ENCODE measurements around the gene CCER1.

CCER1 gene

DNA sequence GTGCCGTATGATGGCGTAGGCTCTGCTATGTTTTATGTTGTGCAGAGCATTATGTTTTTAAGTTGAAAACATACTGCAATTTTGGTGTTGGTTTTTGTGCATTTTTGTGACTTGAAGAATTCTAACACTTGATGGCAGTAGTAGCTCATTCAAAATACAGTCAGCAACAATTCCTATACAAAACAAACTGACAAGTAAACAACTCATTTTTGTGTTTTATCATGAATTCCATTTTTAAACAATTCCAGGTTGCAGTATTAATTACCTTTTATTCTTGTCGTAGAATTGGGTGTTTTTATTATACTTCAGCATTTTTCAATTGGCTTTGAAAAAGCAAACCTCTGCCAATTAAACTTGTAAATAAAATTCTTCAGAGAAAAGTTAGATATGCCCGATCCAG lies 4.1 kb upstream of the CCER1 start:
- no peak for DNase-seq (ENCODE audit: extremely low read depth, low read depth)

DNA sequence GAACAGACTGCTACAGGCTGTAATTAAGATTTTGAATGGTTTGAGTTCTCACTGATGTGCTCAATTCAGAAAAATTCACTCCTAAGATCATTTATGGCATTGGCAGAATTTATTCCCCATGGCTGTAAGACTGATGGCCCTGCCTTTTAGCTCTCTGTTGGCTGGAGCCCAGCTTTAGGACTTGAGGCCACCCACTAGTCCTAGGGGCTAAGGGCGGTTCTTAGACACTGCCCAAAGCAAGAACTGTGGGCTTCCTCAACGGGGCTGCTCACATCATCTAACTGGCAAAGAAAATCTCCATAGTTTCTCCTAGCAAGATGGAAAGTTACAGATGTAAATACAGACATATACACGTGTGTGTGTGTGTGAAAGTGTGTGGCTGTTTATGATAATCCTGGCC lies 3.4 kb upstream of the CCER1 start:
- TF ChIP-seq, protein P1, sequence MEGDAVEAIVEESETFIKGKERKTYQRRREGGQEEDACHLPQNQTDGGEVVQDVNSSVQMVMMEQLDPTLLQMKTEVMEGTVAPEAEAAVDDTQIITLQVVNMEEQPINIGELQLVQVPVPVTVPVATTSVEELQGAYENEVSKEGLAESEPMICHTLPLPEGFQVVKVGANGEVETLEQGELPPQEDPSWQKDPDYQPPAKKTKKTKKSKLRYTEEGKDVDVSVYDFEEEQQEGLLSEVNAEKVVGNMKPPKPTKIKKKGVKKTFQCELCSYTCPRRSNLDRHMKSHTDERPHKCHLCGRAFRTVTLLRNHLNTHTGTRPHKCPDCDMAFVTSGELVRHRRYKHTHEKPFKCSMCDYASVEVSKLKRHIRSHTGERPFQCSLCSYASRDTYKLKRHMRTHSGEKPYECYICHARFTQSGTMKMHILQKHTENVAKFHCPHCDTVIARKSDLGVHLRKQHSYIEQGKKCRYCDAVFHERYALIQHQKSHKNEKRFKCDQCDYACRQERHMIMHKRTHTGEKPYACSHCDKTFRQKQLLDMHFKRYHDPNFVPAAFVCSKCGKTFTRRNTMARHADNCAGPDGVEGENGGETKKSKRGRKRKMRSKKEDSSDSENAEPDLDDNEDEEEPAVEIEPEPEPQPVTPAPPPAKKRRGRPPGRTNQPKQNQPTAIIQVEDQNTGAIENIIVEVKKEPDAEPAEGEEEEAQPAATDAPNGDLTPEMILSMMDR (IDR thresholded peaks at IDR 0.05; ENCODE audit: low read depth, low read length): no peak

More for the DNA sequence above, 4.1 kb upstream of the CCER1 start:
- TF ChIP-seq, protein P1 (IDR thresholded peaks at IDR 0.05; ENCODE audit: low read depth, low read length): peak; percentile 37

DNA sequence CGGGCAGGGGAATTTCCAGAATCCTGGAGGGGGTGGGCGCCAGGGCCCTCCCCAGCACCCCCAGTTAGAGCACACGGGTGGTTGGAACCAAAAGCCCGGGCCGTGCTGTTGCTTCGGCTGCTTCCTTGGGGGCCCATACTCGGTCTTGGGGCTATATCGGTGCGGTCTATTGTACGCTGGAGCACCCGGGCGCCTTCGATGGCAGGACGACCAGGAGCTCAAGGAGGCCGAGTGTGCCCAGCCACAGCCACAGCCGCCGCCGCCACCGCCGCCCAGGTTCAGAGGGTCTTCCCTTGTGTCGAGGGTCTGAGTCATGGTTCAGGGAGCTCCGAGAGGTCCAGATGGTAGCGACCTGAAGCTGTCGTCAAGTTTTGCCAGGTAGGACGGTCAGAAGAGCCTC lies 548 bp downstream of the CCER1 start:
- TF ChIP-seq, protein P1 (IDR thresholded peaks at IDR 0.05; ENCODE audit: low read depth, low read length): no peak
- no peak for DNase-seq (ENCODE audit: extremely low read depth, low read depth)

More for the DNA sequence above, 3.4 kb upstream of the CCER1 start:
- DNase-seq (ENCODE audit: extremely low read depth, low read depth): no peak

DNA sequence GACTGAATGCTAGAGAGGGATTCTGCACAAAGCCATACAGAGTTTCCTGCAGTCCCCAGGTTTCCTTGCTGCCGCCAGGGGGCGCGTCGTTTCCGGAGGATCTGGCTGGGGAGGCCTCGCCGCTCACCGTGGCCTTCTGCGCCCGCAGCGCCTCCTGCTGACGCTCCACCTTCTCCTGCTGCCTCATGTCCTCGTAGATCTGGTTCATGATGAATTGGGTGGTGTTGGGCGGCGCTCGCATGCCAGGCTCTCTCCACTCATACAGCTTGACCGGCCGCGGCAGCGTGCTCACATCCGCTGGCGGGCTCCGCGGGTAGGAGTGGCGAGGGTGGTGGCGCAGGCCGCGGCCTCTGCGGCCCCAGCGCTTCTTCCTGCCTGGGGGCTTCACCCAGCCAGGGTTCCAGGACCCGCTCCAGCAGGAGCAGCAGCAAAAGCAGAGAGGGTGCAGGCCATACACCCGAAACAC lies 987 bp downstream of the CCER1 start:
- TF ChIP-seq, protein P1 (IDR thresholded peaks at IDR 0.05; ENCODE audit: low read depth, low read length): no peak; the same call in 1 of the 2 replicates
- DNase-seq (ENCODE audit: extremely low read depth, low read depth): no peak

DNA sequence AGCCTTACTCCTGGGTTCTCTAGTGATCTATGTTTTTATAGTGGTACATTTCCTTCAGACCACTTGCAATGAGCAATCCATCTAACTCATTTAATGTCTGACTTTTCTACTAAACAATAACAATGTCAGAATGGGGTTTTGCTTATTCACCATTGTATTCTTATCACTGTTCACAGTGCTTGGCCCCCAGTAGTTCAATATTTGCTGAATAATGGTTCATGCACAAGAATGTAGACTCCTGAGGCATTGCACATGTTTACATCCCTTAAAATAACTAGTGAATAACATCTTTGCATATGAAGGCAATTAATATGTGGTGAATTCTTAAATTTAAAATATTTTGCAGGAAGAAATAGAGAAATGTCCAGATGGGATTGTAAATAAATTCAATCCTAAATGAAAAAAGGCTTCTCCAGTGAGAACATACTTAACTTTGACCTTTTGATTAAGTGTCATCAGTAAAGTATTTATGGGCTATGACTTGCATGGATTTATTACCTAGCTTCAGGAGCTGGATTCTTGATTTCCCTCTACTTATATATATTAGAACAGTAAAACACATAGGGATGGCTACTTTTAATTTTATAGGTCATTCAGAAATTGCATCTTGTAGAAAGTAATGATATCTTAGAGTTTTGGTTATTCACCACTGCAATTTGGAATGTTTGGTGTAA lies 3.4 kb downstream of the CCER1 start:
- TF ChIP-seq, protein P1 (IDR thresholded peaks at IDR 0.05; ENCODE audit: low read depth, low read length): no peak
- DNase-seq (ENCODE audit: extremely low read depth, low read depth): no peak

DNA sequence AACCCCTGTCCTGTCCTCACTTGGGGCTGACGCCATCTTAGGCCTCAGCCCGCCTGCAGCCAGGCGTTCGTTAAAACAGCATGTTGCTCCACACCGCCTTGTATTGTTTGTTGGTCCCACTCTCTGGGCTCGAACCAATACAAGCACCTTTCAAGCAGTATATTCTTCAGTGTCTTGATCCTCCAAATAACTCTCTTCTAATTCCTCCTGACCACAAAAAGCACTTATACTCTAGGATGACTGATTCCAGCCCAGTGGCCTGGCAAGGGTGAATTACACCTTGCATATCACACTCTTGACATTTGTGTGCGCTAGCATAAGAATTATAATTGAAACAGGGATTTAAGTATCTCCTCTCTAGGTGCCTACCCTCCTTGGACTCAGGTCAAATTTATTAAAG lies 7.1 kb downstream of the CCER1 start:
- TF ChIP-seq, protein P1 (IDR thresholded peaks at IDR 0.05; ENCODE audit: low read depth, low read length): no peak
- no peak for DNase-seq (ENCODE audit: extremely low read depth, low read depth)

DNA sequence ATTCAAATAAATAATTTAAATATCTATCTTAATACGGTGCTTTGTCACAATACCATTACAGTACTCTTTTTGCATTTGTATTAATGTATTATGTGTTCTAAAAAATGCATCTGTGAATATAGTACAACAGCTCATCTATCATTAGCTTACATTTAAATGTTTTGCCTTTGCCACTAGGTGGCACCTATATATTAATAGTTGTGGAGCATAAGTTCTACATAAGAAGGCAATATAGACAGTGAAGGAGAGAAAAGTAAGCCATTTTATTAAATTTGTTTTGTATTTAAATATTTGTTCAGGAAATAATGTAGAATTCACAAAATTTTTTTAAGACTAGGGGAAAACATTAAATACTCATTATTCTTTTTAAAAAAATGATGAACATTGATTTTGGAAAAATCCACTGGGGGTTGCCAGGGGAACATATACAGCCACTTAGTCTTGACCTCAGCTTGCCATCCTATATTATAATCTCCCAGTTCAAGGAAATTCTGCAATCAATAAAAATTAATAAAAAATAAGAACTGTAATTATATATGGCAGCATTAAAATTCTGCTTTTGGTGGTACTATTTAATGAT lies 9.8 kb downstream of the CCER1 start:
- TF ChIP-seq, protein P1 (IDR thresholded peaks at IDR 0.05; ENCODE audit: low read depth, low read length): peak; percentile 43
- no peak for DNase-seq (ENCODE audit: extremely low read depth, low read depth)

All from AG09319 (cell line).